GM20431 (cell line): ENCODE data around the gene GKAP1.
"Not testable (repeated sequence)": the region's sequence is repeated elsewhere in the genome, so short reads cannot be mapped to it uniquely, and the experiment has no call there.

Source experiments
- in situ Hi-C: fragments of 300-500 bp; cut with MseI, MboI; formaldehyde crosslinking; loops from one replicate; pipeline ENCODE4 v1.15.0; 2020; ENCODE audit warnings: low sequenced_read_pairs; ENCODE audit not compliant: unreplicated experiment

The GKAP1 gene

DNA sequence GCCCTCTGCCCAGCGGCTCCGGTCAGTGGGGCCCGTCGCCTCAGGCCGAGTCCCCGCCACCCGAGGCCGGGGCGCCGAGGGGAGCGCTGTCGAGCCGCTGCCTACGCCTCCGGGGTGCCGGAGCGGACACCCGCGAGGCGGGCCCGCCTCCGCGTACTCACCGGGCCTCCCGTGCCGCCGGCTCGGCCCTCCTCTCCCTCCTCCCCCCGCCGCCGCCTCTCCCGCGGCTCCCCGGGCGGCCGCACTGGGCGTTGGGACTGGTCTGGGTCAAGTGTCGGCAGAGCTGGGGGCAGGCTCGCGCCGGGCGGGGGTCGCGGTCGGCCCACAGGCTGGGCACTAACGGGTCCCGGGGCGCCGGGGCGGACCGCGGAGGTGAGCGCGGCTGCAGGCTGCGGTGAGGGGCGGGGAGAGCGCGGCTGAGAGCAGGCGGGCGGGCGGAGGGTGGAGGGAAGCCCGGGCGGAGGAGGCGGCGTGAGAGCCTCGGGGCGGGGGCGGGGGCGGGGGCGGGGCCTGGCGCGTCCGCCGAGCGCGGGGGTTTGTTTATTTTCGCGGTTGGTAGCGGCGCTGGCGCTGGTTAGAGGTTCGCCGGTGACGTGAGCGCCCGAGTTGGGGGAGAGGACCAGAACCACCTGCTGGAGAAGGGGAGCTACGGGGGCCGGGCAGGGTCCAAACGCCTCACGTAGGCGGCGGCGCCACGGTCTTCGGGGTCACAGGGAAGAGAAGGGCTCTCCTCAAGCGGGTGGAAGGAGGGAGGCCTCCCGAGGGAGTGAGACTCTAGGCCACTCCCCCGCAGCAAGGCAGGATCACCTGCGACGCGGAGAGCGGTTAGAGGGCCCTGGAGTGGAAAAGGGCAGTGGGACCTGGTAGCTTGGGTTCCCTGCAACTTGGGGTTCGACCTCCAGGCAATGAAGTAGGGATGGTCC, at the start of gene GKAP1:
GKAP1 (minus strand) TSS at position 414 of the 923 bp plus-strand sequence. CDS start 11,252 bp downstream, outside the sequence.
- in situ Hi-C loops, result loop anchor here (25.0 kb wide), 1 partner anchor 180 kb away; no protein-coding TSS in a partner anchor

DNA sequence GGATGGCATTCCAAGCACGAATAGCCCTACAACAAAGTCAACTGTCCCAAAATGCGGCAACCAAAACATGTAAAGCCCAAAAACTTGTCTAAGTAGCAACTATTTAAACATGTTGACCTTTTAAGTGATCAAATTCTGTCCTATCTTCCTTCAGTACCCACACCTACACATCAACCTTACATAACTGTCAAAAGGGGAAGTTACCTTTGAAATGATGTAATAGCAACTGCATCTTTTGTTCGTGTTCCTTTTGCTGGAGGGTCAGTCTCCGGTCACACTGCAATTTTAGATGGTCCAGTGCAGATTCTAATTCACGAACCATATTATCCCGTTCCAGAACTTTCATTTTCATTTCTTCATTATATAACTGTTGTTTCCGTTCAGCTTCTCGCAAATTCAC, 32.3 kb upstream of the GKAP1 start:
- in situ Hi-C loops, result not testable (repeated sequence)

DNA sequence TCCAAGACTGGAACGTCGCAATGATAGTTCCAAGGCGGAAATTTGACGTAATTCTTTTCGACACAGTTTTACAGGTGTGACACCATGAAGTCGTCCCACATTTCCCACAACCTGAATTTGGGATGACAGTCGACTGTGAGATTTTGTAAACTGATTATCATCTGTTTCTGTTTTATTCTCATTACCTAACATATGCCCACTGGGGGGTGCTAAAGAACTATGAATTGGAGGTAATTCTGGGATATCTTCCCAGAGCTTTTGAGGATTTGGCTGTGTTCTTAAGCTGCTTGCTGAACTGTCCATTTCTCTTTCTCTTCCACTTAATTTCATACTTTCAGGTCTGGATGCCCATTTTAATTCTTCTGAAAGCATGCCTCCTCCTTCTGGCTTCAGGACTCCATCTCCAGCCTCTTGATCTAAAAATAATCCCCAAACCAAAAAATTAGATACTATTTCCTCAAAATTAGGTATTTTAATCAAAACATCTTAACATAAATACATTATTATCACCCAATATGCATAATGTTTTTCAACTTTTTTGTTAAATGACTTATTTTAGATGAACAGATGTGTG, 19.6 kb upstream of the GKAP1 start:
- in situ Hi-C loops, result not testable (repeated sequence)

DNA sequence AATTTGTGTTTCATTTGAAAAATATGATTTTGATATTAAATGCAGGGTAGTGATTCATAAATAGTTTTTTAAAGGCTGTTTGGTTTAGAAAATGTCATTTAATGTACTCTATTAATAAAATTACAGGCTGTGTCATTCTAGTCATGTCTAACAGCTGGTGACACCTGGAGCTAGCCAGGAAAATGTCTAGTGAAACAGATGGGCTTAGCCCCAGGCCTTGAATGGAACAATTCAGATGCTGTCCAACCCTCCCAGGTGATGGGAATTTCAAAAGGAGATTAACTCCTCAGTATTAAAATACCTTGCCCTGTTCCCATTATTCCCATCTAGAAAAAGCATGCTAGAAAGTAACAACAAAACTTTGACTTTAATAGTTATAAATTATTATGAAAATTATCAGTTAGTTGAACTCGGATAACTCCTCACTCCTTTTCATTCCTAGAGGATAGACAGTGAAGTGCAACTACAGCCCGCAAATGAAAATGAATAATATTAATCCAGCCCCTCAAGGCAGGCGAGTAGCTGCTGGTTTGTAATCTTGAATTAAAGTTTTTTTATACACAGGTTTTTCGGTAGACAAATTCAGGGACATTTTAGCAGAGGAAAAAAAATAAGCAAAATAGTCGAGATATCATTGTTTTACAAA, 13.0 kb upstream of the GKAP1 start:
- in situ Hi-C loops, result not testable (repeated sequence)

DNA sequence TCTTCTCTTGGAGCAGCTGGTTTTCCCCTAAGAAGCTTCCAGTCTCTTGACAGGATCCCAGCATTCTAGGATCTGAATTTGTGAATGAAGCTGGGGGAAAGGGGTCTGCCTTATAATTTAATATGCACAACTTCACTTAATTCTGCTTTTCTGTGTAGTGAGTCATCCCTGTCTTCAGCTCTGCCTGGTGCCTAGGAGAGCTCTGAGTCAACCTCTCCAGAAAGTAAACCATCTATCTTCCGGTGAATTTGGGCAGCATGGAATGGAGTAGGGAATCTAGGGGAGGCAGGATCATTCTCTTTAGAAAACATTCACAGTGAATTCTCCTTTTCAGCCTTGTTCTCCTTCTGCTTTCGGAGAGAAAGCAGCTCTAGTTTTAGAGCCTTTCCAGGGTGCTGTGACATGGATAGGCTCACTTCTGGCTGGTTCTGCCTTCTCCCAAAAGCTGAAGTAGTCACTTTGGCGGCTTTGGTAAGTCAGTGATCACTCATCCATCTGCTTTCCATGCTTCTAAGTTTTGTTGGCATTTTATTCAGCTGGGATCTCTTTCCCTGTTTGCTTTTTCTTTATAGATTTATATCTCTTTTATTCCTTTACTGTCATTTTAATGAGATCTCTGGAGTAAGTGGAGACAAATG, 7.5 kb upstream of the GKAP1 start:
- in situ Hi-C loops, result loop anchor here (25.0 kb wide), 1 partner anchor 188 kb away; no protein-coding TSS in a partner anchor

DNA sequence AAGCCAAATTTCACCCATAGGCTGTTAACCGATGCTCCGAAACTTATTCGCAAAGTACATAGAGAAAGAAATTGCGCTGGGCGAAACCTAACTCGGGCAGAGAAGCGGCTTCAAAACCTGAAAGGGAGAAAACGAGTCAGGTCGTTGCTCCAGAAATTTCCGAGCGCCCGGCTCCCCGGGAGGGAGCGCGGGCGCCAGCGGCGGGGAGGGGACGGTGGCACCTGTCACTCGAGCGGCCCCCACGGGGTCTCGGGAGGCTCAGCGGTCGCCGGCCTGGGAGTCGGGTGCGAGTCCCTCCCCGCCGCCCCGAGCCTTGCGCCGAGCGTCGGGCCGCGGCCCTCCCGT, 586 bp downstream of the GKAP1 start:
- in situ Hi-C loops, result loop anchor here (25.0 kb wide), 1 partner anchor 180 kb away; no protein-coding TSS in a partner anchor

DNA sequence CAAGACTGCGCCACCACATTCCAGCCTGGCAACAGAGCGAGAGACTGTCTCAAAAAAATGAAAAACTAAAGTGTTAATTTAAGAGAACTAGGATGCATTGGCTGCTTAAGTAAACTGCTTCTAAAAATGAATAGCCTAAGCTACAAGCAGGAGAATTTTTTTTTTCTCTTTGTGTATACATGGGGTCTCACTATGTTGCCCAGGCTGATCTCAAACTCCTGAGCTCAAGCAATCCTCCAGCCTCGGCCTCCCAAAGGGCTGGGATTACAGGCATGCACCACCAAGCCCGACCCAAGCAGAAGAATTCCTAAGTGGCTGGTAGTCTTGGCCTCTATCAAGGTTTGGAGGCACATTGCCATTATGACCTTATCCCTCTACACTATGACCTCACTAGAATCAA, 2.4 kb downstream of the GKAP1 start:
- in situ Hi-C loops, result loop anchor here (25.0 kb wide), 1 partner anchor 178 kb away; no protein-coding TSS in a partner anchor

DNA sequence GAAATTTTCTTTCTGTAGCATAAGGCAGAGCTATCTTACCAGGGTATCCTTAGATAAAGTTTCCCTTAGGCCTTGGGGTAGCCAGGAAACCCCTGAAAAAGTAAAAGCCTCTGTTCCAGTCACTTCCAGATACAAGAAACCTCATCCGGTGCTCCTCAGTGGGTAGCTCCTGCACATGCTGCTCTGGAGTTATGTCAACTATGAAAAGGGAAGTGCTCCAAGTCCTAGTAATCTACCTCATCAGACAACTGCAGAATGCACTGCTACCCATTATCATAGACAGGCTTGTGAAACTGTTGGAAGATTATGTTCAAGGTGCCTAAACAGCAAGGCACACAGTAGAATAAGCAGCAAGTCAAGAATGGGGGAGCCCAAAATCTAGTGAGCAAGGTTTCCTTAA, 8.4 kb downstream of the GKAP1 start:
- in situ Hi-C loops, result loop anchor here (25.0 kb wide), 1 partner anchor 172 kb away; no protein-coding TSS in a partner anchor

DNA sequence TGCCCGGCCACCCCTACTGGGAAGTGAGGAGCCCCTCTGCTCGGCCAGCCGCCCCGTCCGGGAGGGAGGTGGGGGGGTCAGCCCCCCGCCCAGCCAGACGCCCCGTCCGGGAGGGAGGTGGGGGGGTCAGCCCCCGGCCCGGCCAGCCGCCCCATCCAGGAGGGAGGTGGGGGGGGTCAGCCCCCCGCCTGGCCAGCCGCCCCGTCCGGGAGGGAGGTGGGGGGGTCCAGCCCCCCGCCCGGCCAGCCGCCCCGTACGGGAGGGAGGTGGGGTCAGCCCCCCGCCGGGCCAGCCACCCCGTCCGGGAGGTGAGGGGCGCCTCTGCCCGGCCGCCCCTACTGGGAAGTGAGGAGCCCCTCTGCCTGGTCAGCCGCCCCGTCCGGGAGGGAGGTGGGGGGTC, 13.1 kb downstream of the GKAP1 start:
- in situ Hi-C loops, result loop anchor here (25.0 kb wide), 1 partner anchor 167 kb away; no protein-coding TSS in a partner anchor

DNA sequence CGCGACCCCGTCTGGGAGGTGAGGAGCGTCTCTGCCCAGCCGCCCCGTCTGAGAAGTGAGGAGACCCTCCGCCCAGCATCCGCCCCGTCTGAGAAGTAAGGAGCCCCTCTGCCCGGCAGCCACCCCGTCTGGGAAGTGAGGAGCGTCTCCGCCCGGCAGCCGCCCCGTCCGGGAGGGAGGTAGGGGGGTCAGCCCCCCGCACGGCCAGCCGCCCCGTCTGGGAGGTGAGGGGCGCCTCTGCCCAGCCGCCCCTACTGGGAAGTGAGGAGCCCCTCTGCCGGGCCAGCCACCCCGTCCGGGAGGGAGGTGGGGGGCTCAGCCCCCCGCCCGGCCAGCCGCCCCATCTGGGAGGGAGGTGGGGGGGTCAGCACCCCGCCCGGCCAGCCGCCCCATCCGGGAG, 13.6 kb downstream of the GKAP1 start:
- in situ Hi-C loops, result loop anchor here (25.0 kb wide), 1 partner anchor 167 kb away; no protein-coding TSS in a partner anchor

DNA sequence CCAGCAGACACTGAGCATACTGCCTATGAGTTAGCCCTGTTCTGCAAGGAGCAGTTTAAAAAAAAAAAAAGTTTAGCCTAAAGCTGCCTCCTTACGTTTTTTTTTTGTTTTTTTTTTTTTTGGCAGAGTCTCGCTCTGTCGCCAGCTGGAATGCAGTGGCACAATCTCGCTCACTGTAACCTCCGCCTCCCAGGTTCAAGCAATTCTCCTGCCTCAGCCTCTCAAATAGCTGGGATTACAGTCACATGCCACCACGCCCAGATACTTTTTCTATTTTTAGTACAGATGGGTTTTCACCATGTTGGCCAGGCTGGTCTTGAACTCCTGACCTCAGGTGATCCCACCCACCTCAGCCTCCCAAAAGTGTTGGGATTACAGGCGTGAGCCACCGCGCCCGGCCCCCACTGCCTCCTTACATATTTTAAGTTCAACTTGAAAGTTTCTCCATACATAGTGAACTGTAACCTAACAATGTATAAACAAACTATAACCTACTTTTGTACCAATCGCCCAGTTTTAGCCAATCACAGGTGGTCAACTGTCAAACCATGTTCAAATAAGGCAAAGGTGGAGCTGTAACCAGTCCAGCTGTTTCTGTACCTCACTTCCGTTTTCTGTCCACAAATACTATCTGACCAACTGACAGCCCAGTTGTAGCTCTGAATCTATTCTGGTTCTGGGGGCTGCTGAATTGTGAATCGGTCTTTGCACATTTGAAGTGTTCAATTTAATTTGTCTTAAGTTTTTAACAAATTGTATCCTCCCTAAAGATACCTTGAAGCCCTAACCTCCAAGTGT, 17.1 kb downstream of the GKAP1 start:
- in situ Hi-C loops, result loop anchor here (25.0 kb wide), 1 partner anchor 163 kb away; no protein-coding TSS in a partner anchor

DNA sequence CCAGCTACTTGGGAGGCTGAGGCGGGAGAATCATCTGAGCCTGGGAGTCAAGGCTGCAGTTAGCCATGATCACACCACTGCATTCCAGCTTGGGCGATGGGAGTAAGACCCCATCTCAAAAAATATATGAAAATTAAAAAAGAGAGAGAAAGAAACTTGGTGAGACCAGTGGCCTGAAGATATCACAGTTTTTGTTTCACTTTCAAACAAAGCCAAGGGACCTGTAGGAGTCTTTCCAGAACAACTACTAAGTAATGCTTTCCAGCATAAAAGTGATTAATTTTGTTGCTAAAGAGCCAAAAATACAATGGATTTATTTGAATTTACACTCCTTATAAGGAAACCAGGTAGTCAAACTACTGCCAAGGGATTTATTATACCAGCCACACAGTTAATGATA, 23.5 kb downstream of the GKAP1 start:
- in situ Hi-C loops, result no loop called here

DNA sequence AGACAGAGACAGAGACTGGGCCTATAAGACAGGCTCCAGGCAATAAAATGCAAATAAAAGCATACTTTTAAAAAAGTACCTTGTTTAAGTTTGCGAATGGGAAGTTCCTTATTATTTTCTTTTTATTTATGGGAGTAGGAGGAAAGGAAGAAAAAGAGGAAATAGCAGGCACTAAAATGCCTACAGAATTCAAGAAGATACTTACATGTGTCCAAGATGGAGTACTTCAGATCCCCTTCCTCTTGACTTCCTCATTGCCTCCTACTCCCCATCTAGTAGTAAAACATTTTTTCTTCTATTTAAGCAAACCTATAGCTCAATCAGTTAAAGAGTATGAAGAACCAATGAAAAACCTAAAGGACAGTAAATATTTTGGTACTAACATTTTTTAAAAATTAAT, 24.8 kb downstream of the GKAP1 start:
- in situ Hi-C loops, result no loop called here

DNA sequence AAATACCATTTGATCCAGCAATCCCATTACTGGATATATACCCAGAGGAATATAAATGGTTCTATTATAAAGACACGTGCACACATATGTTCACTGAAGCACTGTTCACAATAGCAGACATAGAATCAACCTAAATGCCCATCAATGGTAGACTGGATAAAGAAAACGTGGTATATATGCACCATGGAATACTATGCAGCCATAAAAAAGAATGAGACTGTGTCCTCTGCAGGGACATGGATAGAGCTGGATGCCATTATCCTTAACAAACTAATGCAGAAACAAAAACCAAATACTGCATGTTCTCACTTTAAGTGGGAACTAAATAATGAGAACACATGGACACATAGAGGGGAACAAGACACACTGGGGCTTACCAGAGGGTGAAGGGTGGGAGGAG, 39.4 kb downstream of the GKAP1 start:
- in situ Hi-C loops, result no loop called here

DNA sequence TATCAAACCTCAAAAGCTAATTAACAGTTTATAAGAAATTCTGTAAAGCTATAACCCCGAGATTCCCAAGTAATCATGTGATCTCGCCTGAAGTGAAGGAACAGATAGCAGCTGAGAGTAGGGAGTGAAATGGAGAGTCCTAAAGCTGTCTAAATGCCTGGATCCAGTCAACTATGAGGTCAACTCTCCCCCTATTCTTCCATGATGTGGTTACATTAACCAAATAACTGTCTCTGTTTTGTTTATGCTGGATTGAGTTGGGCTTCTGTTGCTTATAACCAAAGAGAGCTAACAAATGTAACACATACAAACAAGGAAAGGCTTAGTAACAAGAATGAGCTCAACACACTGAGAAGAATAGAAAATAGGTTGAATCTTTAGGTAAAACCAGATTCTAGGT, 41.6 kb downstream of the GKAP1 start:
- in situ Hi-C loops, result no loop called here

DNA sequence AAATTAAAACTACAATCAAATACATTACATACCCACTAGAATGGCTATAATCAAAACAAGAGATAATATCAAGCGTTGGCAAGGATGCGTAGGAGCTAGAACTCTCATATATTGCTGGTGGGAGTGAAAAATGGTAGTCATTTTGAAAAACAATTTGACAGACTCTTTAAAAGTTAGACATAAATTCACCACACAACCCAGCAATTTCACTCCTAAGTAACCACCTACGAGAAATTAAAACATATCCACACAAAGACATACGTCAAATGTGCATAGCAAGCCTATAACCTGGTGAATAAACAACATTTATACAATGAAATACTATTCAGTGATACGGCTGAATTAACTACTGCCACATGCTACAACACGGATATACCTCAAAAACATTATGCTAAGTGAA, 44.7 kb downstream of the GKAP1 start:
- in situ Hi-C loops, result no loop called here

DNA sequence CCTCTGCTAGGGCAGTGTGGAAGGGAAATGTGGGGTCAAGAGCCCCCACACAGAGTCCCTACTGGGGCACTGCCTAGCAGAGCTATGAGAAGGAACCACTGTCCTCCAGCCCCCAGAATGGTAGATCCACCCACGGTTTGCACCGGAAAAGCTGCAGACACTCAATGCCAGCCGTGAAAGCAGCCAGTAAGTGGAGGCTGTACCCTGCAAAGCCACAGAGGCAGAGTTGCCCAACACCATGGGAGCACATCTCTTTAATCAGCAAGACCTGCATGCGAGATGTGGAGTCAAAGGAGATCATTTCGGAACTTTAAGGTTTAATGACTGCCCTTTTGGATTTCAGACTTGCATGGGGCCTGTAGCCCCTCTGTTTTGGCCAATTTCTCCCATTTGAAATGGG, 52.2 kb downstream of the GKAP1 start:
- in situ Hi-C loops, result no loop called here

DNA sequence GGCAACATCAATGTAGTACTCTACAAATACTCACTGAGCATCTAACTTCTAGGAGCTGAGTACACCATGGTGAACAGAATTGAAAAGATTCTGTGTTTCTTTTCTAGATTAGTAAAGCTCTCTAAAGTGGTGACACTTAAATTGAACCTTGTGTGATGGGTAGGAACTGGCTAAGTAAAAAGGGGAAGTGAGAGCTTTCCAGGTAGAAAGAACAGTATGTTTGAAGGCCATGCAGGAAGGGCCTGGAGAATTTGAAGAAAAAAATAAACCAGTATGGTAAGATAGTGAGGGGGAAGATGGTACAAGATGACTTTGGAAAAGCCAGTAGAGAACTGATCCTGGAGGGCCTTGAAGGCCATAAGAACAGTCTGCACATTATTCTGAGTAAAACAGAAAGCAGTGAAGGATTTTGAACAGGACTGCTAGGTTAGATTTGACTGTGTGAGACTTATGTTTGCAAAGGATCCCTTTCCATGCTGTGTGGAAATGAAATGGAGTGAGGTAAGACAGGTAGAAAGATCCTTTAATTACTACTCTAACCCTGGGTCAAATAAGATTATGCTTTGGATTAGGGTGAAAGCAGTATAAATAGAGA, 63.1 kb downstream of the GKAP1 start:
- in situ Hi-C loops, result no loop called here

DNA sequence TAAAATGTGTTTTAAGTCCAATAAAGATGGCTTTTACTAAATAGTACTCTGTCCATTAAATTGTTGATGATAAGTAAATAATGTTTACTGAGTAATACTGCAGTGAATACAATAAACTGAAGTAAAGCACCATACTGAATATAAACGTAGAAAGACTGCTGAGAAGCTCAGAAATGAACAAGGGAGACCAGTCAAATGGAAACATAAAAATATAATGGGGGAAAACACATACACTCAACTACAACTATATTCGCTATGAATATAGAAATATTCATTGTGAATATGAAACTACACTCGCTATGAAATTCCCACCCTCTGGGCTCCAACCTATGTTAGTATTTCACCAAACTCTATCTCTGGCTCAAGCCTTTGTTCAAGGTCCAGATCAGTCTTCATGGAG, 67.9 kb downstream of the GKAP1 start:
- in situ Hi-C loops, result no loop called here
